OCI-LY1 (cell line): Measurements from ENCODE around the gene SPIRE2.

Experiments used
- H2AFZ ChIP-seq: fragments of 200-600 bp; sonication (generic), shearing (Covaris generic); 2 replicates; pipeline ENCODE4 v1.6.0; 2014; ENCODE audit warnings: antibody characterized with exemption, mild to moderate bottlenecking, low read length
- H3F3A ChIP-seq: fragments of 200-600 bp; sonication (generic), shearing (Covaris generic); 2 replicates; pipeline ENCODE4 v1.6.0; 2014; ENCODE audit warnings: mild to moderate bottlenecking, antibody characterized with exemption, low read length, moderate library complexity; ENCODE audit not compliant: insufficient read depth
- H3K27ac ChIP-seq: fragments of 200-600 bp; sonication (generic); 2 replicates; pipeline ENCODE4 v1.5.1; 2014; ENCODE audit warnings: low read length, mixed run types, mild to moderate bottlenecking, low read depth; ENCODE audit not compliant: poor library complexity, severe bottlenecking
- H3K27me3 ChIP-seq: fragments of 200-600 bp; sonication (generic); 2 replicates; pipeline ENCODE4 v1.6.0; 2014; ENCODE audit warnings: antibody characterized with exemption, mild to moderate bottlenecking, low read length, moderate library complexity; ENCODE audit not compliant: insufficient read depth
- H3K36me3 ChIP-seq: fragments of 200-600 bp; sonication (generic); 2 replicates; pipeline ENCODE4 v1.6.1; 2014; ENCODE audit warnings: mild to moderate bottlenecking, antibody characterized with exemption, low read length, moderate library complexity, mixed read lengths; ENCODE audit not compliant: insufficient read depth
- H3K4me1 ChIP-seq: fragments of 200-600 bp; sonication (generic); 2 replicates; pipeline ENCODE4 v1.5.1; 2014; ENCODE audit warnings: mild to moderate bottlenecking, low read length, moderate library complexity; ENCODE audit not compliant: insufficient read depth, severe bottlenecking
- H3K4me2 ChIP-seq: fragments of 200-600 bp; sonication (generic), shearing (Covaris generic); 2 replicates; pipeline ENCODE4 v1.6.1; 2014; ENCODE audit warnings: low read length
- H3K4me3 ChIP-seq: fragments of 200-600 bp; sonication (generic); 2 replicates; pipeline ENCODE4 v1.5.1; 2014; ENCODE audit warnings: low read length, low read depth, mild to moderate bottlenecking, mixed read lengths; ENCODE audit not compliant: poor library complexity, severe bottlenecking
- H3K79me2 ChIP-seq: fragments of 200-600 bp; shearing (Covaris generic); 2 replicates; pipeline ENCODE4 v1.6.1; 2016; ENCODE audit warnings: mixed run types, low read length, mixed read lengths; ENCODE audit not compliant: insufficient read depth
- H3K9ac ChIP-seq: fragments of 200-600 bp; sonication (generic), shearing (Covaris generic); 2 replicates; pipeline ENCODE4 v1.6.1; 2014; ENCODE audit warnings: mild to moderate bottlenecking, low read length, mixed read lengths
- H3K9me2 ChIP-seq: fragments of 200-600 bp; sonication (generic), shearing (Covaris generic); 2 replicates; pipeline ENCODE4 v1.6.1; 2014; ENCODE audit warnings: low read depth, mild to moderate bottlenecking, low read length, mixed read lengths
- H3K9me3 ChIP-seq: fragments of 200-600 bp; shearing (Covaris generic); 2 replicates; pipeline ENCODE4 v1.6.1; 2014; ENCODE audit warnings: low read length, mixed read lengths
- H4K20me1 ChIP-seq: fragments of 200-600 bp; sonication (generic), shearing (Covaris generic); 2 replicates; pipeline ENCODE4 v1.6.0; 2016; ENCODE audit warnings: mild to moderate bottlenecking, low read length; ENCODE audit not compliant: insufficient read depth
- CTCF ChIP-seq: fragments of 200-600 bp; sonication (generic), shearing (Covaris generic); IDR thresholded peaks from 2 replicates; pipeline ENCODE4 v1.5.1; 2017; ENCODE audit warnings: mild to moderate bottlenecking, antibody characterized with exemption, low read length, moderate library complexity, mixed read lengths
- EZH2 ChIP-seq: fragments of 200-600 bp; sonication (generic), shearing (Covaris generic); IDR thresholded peaks from 2 replicates; pipeline ENCODE4 v1.8.0; 2017; ENCODE audit warnings: borderline replicate concordance, mixed run types, mild to moderate bottlenecking, antibody characterized with exemption, low read length, moderate library complexity, mixed read lengths

Gene SPIRE2

GRCh38 chr16:89796104-89796503 is 32.2 kb upstream of the SPIRE2 start:
- no peaks in the 10 kb centered on the region for H4K20me1 ChIP-seq
- no peak for TF ChIP-seq CTCF
- TF ChIP-seq EZH2: no peak
- H3K9me2 ChIP-seq: no peaks in the 10 kb centered on the region
- H3K9ac ChIP-seq: no peak overlapping the region
- H3K4me3 ChIP-seq: no peak overlapping the region
- H3K4me1 ChIP-seq: no peaks in the 10 kb centered on the region
- H3K36me3 ChIP-seq: peaks cover 91% of the 10 kb centered on the region
- H3K79me2 ChIP-seq: no peaks in the 10 kb centered on the region
- no peaks in the 10 kb centered on the region for H3K27me3 ChIP-seq
- no peak overlapping the region for H2AFZ ChIP-seq
- H3K4me2 ChIP-seq: no peak overlapping the region
- no peaks in the 10 kb centered on the region for H3F3A ChIP-seq
- no peak overlapping the region for H3K27ac ChIP-seq
- no peaks in the 10 kb centered on the region for H3K9me3 ChIP-seq

- H3K27me3 ChIP-seq: no peaks in the 10 kb centered on the region
- no peak overlapping the region for H2AFZ ChIP-seq
- H3K4me1 ChIP-seq: no peaks in the 10 kb centered on the region
- H3K27ac ChIP-seq: no peak overlapping the region
- peaks cover 91% of the 10 kb centered on the region for H3K36me3 ChIP-seq
- no peak overlapping the region for H3K4me3 ChIP-seq
- no peaks in the 10 kb centered on the region for H4K20me1 ChIP-seq
- H3K9me2 ChIP-seq: no peaks in the 10 kb centered on the region
- no peak overlapping the region for H3K9ac ChIP-seq
- H3K9me3 ChIP-seq: no peaks in the 10 kb centered on the region
- H3F3A ChIP-seq: no peaks in the 10 kb centered on the region
- H3K4me2 ChIP-seq: no peak overlapping the region
- no peaks in the 10 kb centered on the region for H3K79me2 ChIP-seq
- TF ChIP-seq CTCF (no peak), EZH2 (no peak)
Observed at GRCh38 chr16:89798126-89798525, 30.1 kb upstream of the SPIRE2 start.

GRCh38 chr16:89798832-89799370 is 29.4 kb upstream of the SPIRE2 start:
- H3K27me3 ChIP-seq: no peaks in the 10 kb centered on the region
- no peaks in the 10 kb centered on the region for H4K20me1 ChIP-seq
- no peaks in the 10 kb centered on the region for H3F3A ChIP-seq
- no peak for TF ChIP-seq EZH2
- TF ChIP-seq CTCF: no peak
- no peaks in the 10 kb centered on the region for H3K4me1 ChIP-seq
- H3K27ac ChIP-seq: no peak overlapping the region
- no peaks in the 10 kb centered on the region for H3K79me2 ChIP-seq
- no peaks in the 10 kb centered on the region for H3K9me2 ChIP-seq
- peaks cover 93% of the 10 kb centered on the region for H3K36me3 ChIP-seq
- H3K9ac ChIP-seq: no peak overlapping the region
- H3K4me3 ChIP-seq: no peak overlapping the region
- H3K4me2 ChIP-seq: no peak overlapping the region
- no peak overlapping the region for H2AFZ ChIP-seq
- H3K9me3 ChIP-seq: no peaks in the 10 kb centered on the region
